H9 (cell line): Measurements from ENCODE around the gene CYP39A1. TPM values are rescaled to one million over a fixed set of nuclear protein-coding genes. Genes with fewer than 3 reads are reported as not detected.

Source experiments
- DNase-seq: peaks from one replicate; pipeline ENCODE4 v3.0.0-alpha.2; 2017
- H2AFZ ChIP-seq: one replicate; pipeline ENCODE4 v1.6.1; 2013; ENCODE audit warnings: mild to moderate bottlenecking, low read length, control low read depth, moderate library complexity
- H2AK5ac ChIP-seq: 2 replicates; pipeline ENCODE4 v1.6.1; 2013; ENCODE audit warnings: low read length, control low read depth, mixed read lengths; ENCODE audit not compliant: insufficient read length
- H2BK120ac ChIP-seq: one replicate; pipeline ENCODE4 v1.6.1; 2013; ENCODE audit warnings: low read depth, mild to moderate bottlenecking, low read length, control low read depth, inconsistent platforms; ENCODE audit not compliant: poor library complexity, severe bottlenecking
- H2BK12ac ChIP-seq: 2 replicates; pipeline ENCODE4 v1.6.1; 2013; ENCODE audit warnings: low read length, control low read depth, mixed read lengths, low read depth; ENCODE audit not compliant: insufficient read length
- H2BK15ac ChIP-seq: 2 replicates; pipeline ENCODE4 v1.6.1; 2013; ENCODE audit warnings: low read depth, low read length, control low read depth
- H2BK20ac ChIP-seq: one replicate; pipeline ENCODE4 v1.6.1; 2013; ENCODE audit warnings: low read depth, mild to moderate bottlenecking, low read length, control low read depth, inconsistent platforms; ENCODE audit not compliant: poor library complexity, severe bottlenecking
- H2BK5ac ChIP-seq: 2 replicates; pipeline ENCODE4 v1.6.1; 2013; ENCODE audit warnings: low read length, control low read depth, mixed read lengths; ENCODE audit not compliant: insufficient read length
- H3K14ac ChIP-seq: 2 replicates; pipeline ENCODE4 v1.6.1; 2013; ENCODE audit warnings: low read length, control low read depth; ENCODE audit not compliant: insufficient read depth
- H3K18ac ChIP-seq: 2 replicates; pipeline ENCODE4 v1.6.1; 2013; ENCODE audit warnings: low read depth, mild to moderate bottlenecking, mixed read lengths, low read length, control low read depth; ENCODE audit not compliant: insufficient read length
- H3K23ac ChIP-seq: 2 replicates; pipeline ENCODE4 v1.6.1; 2013; ENCODE audit warnings: low read length, control low read depth, mixed read lengths, low read depth; ENCODE audit not compliant: insufficient read length
- H3K23me2 ChIP-seq: 2 replicates; pipeline ENCODE4 v1.6.1; 2013; ENCODE audit warnings: low read depth, mild to moderate bottlenecking, mixed read lengths, low read length, control low read depth; ENCODE audit not compliant: insufficient read length, poor library complexity, severe bottlenecking
- H3K27ac ChIP-seq: 2 replicates; pipeline ENCODE4 v1.5.1; 2013; ENCODE audit warnings: low read length, control low read depth, mixed read lengths, low read depth; ENCODE audit not compliant: insufficient read length
- H3K27me3 ChIP-seq: 2 replicates; pipeline ENCODE4 v1.6.1; 2013; ENCODE audit warnings: low read length, control low read depth, inconsistent platforms; ENCODE audit not compliant: insufficient read depth
- H3K4ac ChIP-seq: 2 replicates; pipeline ENCODE4 v1.6.1; 2013; ENCODE audit warnings: low read depth, mild to moderate bottlenecking, control low read depth, inconsistent platforms, low read length, moderate library complexity
- H3K4me1 ChIP-seq: 2 replicates; pipeline ENCODE4 v1.6.1; 2013; ENCODE audit warnings: low read length, control low read depth, inconsistent platforms; ENCODE audit not compliant: insufficient read depth
- H3K4me2 ChIP-seq: 2 replicates; pipeline ENCODE4 v1.6.1; 2013; ENCODE audit warnings: low read length, control low read depth, mixed read lengths; ENCODE audit not compliant: insufficient read length, insufficient read depth
- H3K56ac ChIP-seq: 2 replicates; pipeline ENCODE4 v1.6.1; 2013; ENCODE audit warnings: low read depth, mild to moderate bottlenecking, mixed read lengths, low read length, control low read depth; ENCODE audit not compliant: insufficient read length
- H3K79me1 ChIP-seq: 2 replicates; pipeline ENCODE4 v1.6.1; 2013; ENCODE audit warnings: low read depth, mild to moderate bottlenecking, moderate library complexity, low read length, control low read depth, inconsistent platforms; ENCODE audit not compliant: insufficient read depth, poor library complexity, severe bottlenecking
- H3K79me2 ChIP-seq: 2 replicates; pipeline ENCODE4 v1.6.1; 2013; ENCODE audit warnings: low read length, control low read depth, inconsistent platforms; ENCODE audit not compliant: insufficient read depth
- H3K9ac ChIP-seq: 2 replicates; pipeline ENCODE4 v1.6.1; 2013; ENCODE audit warnings: low read length, control low read depth, mixed read lengths; ENCODE audit not compliant: insufficient read length; ENCODE audit errors: extremely low read depth
- H3K9me3 ChIP-seq: one replicate; pipeline ENCODE4 v1.6.1; 2013; ENCODE audit warnings: low read depth, low read length, inconsistent platforms; ENCODE audit not compliant: control insufficient read depth
- H3T11ph ChIP-seq: one replicate; pipeline ENCODE4 v1.6.1; 2013; ENCODE audit warnings: mild to moderate bottlenecking, low read length, control low read depth, inconsistent platforms
- H4K20me1 ChIP-seq: one replicate; pipeline ENCODE4 v1.6.1; 2013; ENCODE audit not compliant: control insufficient read depth, insufficient read length, insufficient read depth
- H4K5ac ChIP-seq: 2 replicates; pipeline ENCODE4 v1.6.1; 2013; ENCODE audit warnings: low read depth, mild to moderate bottlenecking, mixed read lengths, low read length, control low read depth; ENCODE audit not compliant: insufficient read length
- H4K8ac ChIP-seq: replicated peaks from 2 replicates; pipeline ENCODE4 v1.6.1; 2013; ENCODE audit warnings: low read length, control low read depth, mixed read lengths, low read depth; ENCODE audit not compliant: insufficient read length
- H4K91ac ChIP-seq: 2 replicates; pipeline ENCODE4 v1.6.1; 2013; ENCODE audit warnings: low read depth, mild to moderate bottlenecking, moderate library complexity, mixed read lengths, low read length, control low read depth; ENCODE audit not compliant: insufficient read length
- H3K27ac Mint-ChIP-seq, 3 experiments: 2 replicates in 2 of 3; 3 replicates in 1 of 3; pipeline ENCODE4 v1.8.0; 2020 to 2021; ENCODE audit warnings: mixed read lengths in 3 of 3, mild to moderate bottlenecking in 1 of 3, moderate library complexity in 1 of 3
- H3K27me3 Mint-ChIP-seq: 2 replicates; pipeline ENCODE4 v1.8.0; 2021; ENCODE audit warnings: low read depth, mild to moderate bottlenecking, moderate library complexity, mixed read lengths
- H3K36me3 Mint-ChIP-seq, 3 experiments: 2 replicates in 2 of 3; 3 replicates in 1 of 3; pipeline ENCODE4 v1.8.0; 2020 to 2021; ENCODE audit warnings: low read depth in 3 of 3, mixed read lengths in 3 of 3; ENCODE audit not compliant: insufficient read depth in 1 of 3
- H3K4me1 Mint-ChIP-seq, 2 experiments: 2 replicates each; pipeline ENCODE4 v1.8.0; 2020; ENCODE audit warnings: mixed read lengths in 2 of 2
- H3K4me3 Mint-ChIP-seq, 2 experiments: 2 replicates in 1 of 2; 3 replicates in 1 of 2; pipeline ENCODE4 v1.8.0; 2020 to 2021; ENCODE audit warnings: mild to moderate bottlenecking in 2 of 2, mixed read lengths in 2 of 2, moderate library complexity in 1 of 2
- H3K9me3 Mint-ChIP-seq, 2 experiments: 2 replicates in 1 of 2; 3 replicates in 1 of 2; pipeline ENCODE4 v1.8.0; 2020; ENCODE audit warnings: mild to moderate bottlenecking in 2 of 2, mixed read lengths in 2 of 2, moderate library complexity in 1 of 2
- CTCF ChIP-seq: fragments of 200-600 bp; sonication (generic); conservative IDR thresholded peaks from 3 replicates; pipeline ENCODE4 v1.8.0; 2021; ENCODE audit warnings: antibody characterized with exemption, mild to moderate bottlenecking
- WGBS: extraction: QIAGEN DNeasy Blood & Tissue Kit; methylation state at CpG from one replicate; pipeline ENCODE4 v1.1.7; 2013; ENCODE audit warnings: missing lambda C conversion rate, low lambda C conversion rate, mixed read lengths; ENCODE audit not compliant: insufficient read length; ENCODE audit errors: extremely low coverage; 5-methylcytosine and 5-hydroxymethylcytosine counted together
- total RNA-seq: library from RNA; stranded (reverse); gene quantifications from 2 replicates; pipeline ENCODE4 v1.2.1, GENCODE V29; 2021

The CYP39A1 gene
- total RNA-seq, 1 experiment from 2014 or later = 0.50 TPM

GRCh38 chr6:46629691-46630090, 22.9 kb downstream of the CYP39A1 start:
- TF ChIP-seq CTCF = no peak
- no peaks in the 10 kb centered on the region for H3K27me3 Mint-ChIP-seq
- no peak overlapping the region for H2BK15ac ChIP-seq
- H3K4me2 ChIP-seq = no peak overlapping the region
- H3K56ac ChIP-seq = no peak overlapping the region
- H3K27ac Mint-ChIP-seq = no peak overlapping the region
- no peak overlapping the region for H3K4ac ChIP-seq
- H2BK5ac ChIP-seq = no peak overlapping the region
- no peak for DNase-seq
- no peak overlapping the region for H2BK20ac ChIP-seq
- no peaks in the 10 kb centered on the region for H3K4me1 ChIP-seq
- no peak overlapping the region for H3T11ph ChIP-seq
- H3K9ac ChIP-seq = no peak overlapping the region
- no peak overlapping the region for H3K14ac ChIP-seq
- H3K23ac ChIP-seq = no peak overlapping the region
- H2BK120ac ChIP-seq = no peak overlapping the region
- no peak overlapping the region for H4K91ac ChIP-seq
- H3K36me3 Mint-ChIP-seq = peaks cover 0 to 2% (median 0%) of the 10 kb centered on the region in 3 experiments; a peak in 2 of 7 replicates
- H2BK12ac ChIP-seq = no peak overlapping the region
- H3K79me1 ChIP-seq = no peaks in the 10 kb centered on the region
- peaks cover 2 to 3% of the 10 kb centered on the region in 2 experiments; a peak in 2 of 4 replicates for H3K4me1 Mint-ChIP-seq
- H3K23me2 ChIP-seq = no peaks in the 10 kb centered on the region
- H3K4me3 Mint-ChIP-seq = no peak overlapping the region
- H3K9me3 ChIP-seq = no peaks in the 10 kb centered on the region
- H4K20me1 ChIP-seq = no peaks in the 10 kb centered on the region
- no peaks in the 10 kb centered on the region for H3K79me2 ChIP-seq
- WGBS = no CpG with 5 or more reads among the region's 7 CpGs
- H3K27me3 ChIP-seq = no peaks in the 10 kb centered on the region
- H3K9me3 Mint-ChIP-seq = no peaks in the 10 kb centered on the region
- no peak overlapping the region for H3K18ac ChIP-seq
- no peak overlapping the region for H4K5ac ChIP-seq
- no peak overlapping the region for H4K8ac ChIP-seq
- no peak overlapping the region for H3K27ac ChIP-seq
- H2AK5ac ChIP-seq = no peak overlapping the region
- no peak overlapping the region for H2AFZ ChIP-seq
